ENCODE data around the gene RUSC1. TPM values are rescaled to one million over a fixed set of nuclear protein-coding genes. Genes with fewer than 3 reads are reported as not detected.

The RUSC1 gene
- total RNA-seq, 1 experiment from 2014 or later = 48.4 TPM

- no TSS peak for BruUV-seq (replicated peaks)
- peak; percentile 82 for TF ChIP-seq CTCF (IDR thresholded peaks at IDR 0.05; ENCODE audit: unreplicated experiment)
- H3K4me1 Mint-ChIP-seq (ENCODE audit: low read depth, unreplicated experiment) = peaks cover 31% of the 10 kb centered on the region
- peak within 1 kb of the TSS; percentile 75 for H3K4me3 Mint-ChIP-seq (ENCODE audit: low read depth, unreplicated experiment)
- no peaks in the 10 kb centered on the region for H3K27me3 Mint-ChIP-seq (ENCODE audit: unreplicated experiment)
- DNase-seq = peak; percentile 99
- no peaks in the 10 kb centered on the region for H3K9me3 Mint-ChIP-seq (ENCODE audit: low read depth, unreplicated experiment)
- peaks cover 39% of the 10 kb centered on the region for H3K36me3 Mint-ChIP-seq (ENCODE audit: insufficient read depth, unreplicated experiment)
- H3K27ac Mint-ChIP-seq (ENCODE audit: unreplicated experiment) = no peak within 1 kb of the TSS
- intact Hi-C loops (cut with micrococcal nuclease; ENCODE audit: unreplicated experiment) = no loop called here
- CTCF ChIA-PET = interaction anchor here (0.7 to 1.5 kb wide), 7 partner anchors 15 to 633 kb away, joined by 3 to 19 read pairs (median 6); partner anchors contain the start of genes FDPS, KRTCAP2 and SCAMP3
These were observed 43.4 kb upstream of the RUSC1 start, which contains the start of gene HCN3 for GRCh38 chr1:155277070-155277901. Gene HCN3 (plus strand): TSS chr1:155277463. CDS start chr1:155277591, 128 bp downstream.

DNA sequence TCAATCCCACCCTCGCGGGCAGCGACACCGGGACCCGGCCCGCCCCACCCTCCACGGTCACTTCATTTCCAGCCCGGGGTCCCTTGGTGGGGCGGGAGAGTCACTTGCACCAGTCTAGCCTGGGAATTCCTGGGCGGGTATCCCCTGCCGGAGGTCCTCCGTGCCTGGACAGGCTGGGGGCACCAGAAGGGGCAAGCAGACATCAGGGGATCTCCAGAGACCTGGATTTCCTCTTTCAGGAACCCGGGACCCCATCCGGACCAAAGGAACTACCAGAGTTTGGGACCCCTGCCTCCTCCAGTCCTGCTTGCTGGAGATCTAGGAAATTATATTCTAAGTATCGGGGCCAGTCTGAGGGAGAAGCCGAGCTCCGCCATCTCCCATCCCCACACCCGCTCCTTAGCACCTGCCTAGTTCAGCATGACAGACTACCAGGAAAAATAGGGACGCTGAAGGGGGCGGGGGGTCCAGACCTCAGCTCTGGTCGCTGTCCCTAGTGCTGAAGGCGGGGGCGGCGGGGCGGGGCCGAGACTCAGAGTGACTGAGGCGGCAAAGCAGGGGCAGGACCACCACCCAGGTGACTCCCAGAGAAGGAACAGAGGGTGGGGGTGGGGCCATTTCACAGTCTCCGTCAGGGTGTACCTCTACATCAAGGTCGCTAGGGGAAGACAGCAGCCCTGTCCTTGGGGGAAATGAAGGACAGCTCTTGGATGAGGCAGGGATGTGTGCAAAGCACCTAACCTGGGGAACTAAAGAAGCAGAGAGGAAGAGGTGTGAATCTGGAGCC lies 42.6 kb upstream of the RUSC1 start:
- Mint-ChIP-seq H3K9me3 (ENCODE audit: low read depth, unreplicated experiment) (no peaks in the 10 kb centered on the region), H3K36me3 (ENCODE audit: insufficient read depth, unreplicated experiment) (peaks cover 34% of the 10 kb centered on the region), H3K27ac (ENCODE audit: unreplicated experiment) (no peak overlapping the region), H3K4me1 (ENCODE audit: low read depth, unreplicated experiment) (peaks cover 27% of the 10 kb centered on the region), H3K4me3 (ENCODE audit: low read depth, unreplicated experiment) (peak overlapping the region; percentile 75), H3K27me3 (ENCODE audit: unreplicated experiment) (no peaks in the 10 kb centered on the region)
- BruUV-seq (replicated peaks) = no TSS peak
- DNase-seq = peak; percentile 78
- peak; percentile 75 for TF ChIP-seq CTCF (IDR thresholded peaks at IDR 0.05; ENCODE audit: unreplicated experiment)
- intact Hi-C loops (cut with micrococcal nuclease; ENCODE audit: unreplicated experiment) = loop anchor here (2.0 kb wide), 1 partner anchor 45 kb away; no protein-coding TSS in a partner anchor
- CTCF ChIA-PET = interaction anchor here (0.6 to 1.5 kb wide), 7 partner anchors 16 to 632 kb away, joined by 3 to 19 read pairs (median 5); partner anchors contain the start of genes FDPS and SCAMP3

GRCh38 chr1:155278689-155279160 lies 42.0 kb upstream of the RUSC1 start:
- no peak for DNase-seq
- BruUV-seq (replicated peaks) = TSS peak; percentile 53
- Mint-ChIP-seq H3K36me3 (ENCODE audit: insufficient read depth, unreplicated experiment) (peaks cover 28% of the 10 kb centered on the region), H3K4me3 (ENCODE audit: low read depth, unreplicated experiment) (peak overlapping the region; percentile 75), H3K9me3 (ENCODE audit: low read depth, unreplicated experiment) (no peaks in the 10 kb centered on the region), H3K27ac (ENCODE audit: unreplicated experiment) (no peak overlapping the region), H3K4me1 (ENCODE audit: low read depth, unreplicated experiment) (peaks cover 27% of the 10 kb centered on the region), H3K27me3 (ENCODE audit: unreplicated experiment) (no peaks in the 10 kb centered on the region)
- TF ChIP-seq CTCF (IDR thresholded peaks at IDR 0.05; ENCODE audit: unreplicated experiment) = no peak
- intact Hi-C loops (cut with micrococcal nuclease; ENCODE audit: unreplicated experiment) = loop anchor here (2.0 kb wide), 1 partner anchor 44 kb away; no protein-coding TSS in a partner anchor
- CTCF ChIA-PET = interaction anchor here (0.6 to 1.5 kb wide), 5 partner anchors 27 to 173 kb away, joined by 3 to 19 read pairs (median 5); partner anchors contain the start of gene FDPS

DNA sequence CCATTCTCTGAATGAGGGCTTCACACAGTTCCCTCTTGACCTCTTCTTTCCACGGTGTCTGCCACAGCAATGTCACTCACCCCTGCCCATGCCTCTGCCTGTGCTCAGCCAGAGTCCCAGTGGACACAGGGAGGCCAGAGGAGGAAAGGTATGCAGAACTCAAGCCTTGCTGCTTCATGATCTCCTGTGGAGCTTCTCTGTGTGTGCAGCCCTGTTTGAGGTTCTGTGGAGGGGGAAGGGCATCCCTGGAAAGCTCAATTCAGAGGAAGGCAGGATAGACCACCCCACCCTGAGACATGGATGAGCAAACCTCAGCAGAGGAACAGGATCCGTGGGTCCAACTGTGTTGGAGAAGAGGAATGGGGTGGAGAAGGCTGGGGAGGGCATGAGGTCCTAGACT lies 41.4 kb upstream of the RUSC1 start:
- no peaks in the 10 kb centered on the region for H3K9me3 Mint-ChIP-seq (ENCODE audit: low read depth, unreplicated experiment)
- CTCF ChIA-PET = interaction anchor here (1.4 to 1.5 kb wide), 2 partner anchors 27 to 29 kb away, joined by 5 to 10 read pairs; partner anchors contain the start of gene FDPS
- TF ChIP-seq CTCF (IDR thresholded peaks at IDR 0.05; ENCODE audit: unreplicated experiment) = no peak
- H3K27ac Mint-ChIP-seq (ENCODE audit: unreplicated experiment) = no peak overlapping the region
- intact Hi-C loops (cut with micrococcal nuclease; ENCODE audit: unreplicated experiment) = loop anchor here (2.0 kb wide), 1 partner anchor 44 kb away; no protein-coding TSS in a partner anchor
- no peak for DNase-seq
- no peaks in the 10 kb centered on the region for H3K27me3 Mint-ChIP-seq (ENCODE audit: unreplicated experiment)
- BruUV-seq (replicated peaks) = no TSS peak
- H3K4me3 Mint-ChIP-seq (ENCODE audit: low read depth, unreplicated experiment) = no peak overlapping the region
- H3K4me1 Mint-ChIP-seq (ENCODE audit: low read depth, unreplicated experiment) = peaks cover 27% of the 10 kb centered on the region
- peaks cover 27% of the 10 kb centered on the region for H3K36me3 Mint-ChIP-seq (ENCODE audit: insufficient read depth, unreplicated experiment)

Measured in Calu3 (cell line).